Gastroesophageal sphincter (tissue), 3 donors: ENCODE results near the gene TAF1.

Experiments
- CTCF ChIP-seq, 4 experiments: fragments of 200-600 bp in 2 of 4; fragments of 450-650 bp in 2 of 4; sonication (generic) in 1 of 4; IDR thresholded peaks; one replicate each; pipeline ENCODE4 v1.5.1; 2017 to 2019; ENCODE audit warnings: antibody characterized with exemption in 4 of 4, mild to moderate bottlenecking in 2 of 4, moderate library complexity in 2 of 4
- EP300 ChIP-seq: sonication (generic); formaldehyde crosslinking; IDR thresholded peaks from one replicate; pipeline ENCODE4 v1.6.1; 2017; ENCODE audit warnings: antibody characterized with exemption, mild to moderate bottlenecking
- POLR2A ChIP-seq, 2 donors: fragments of 450-650 bp; IDR thresholded peaks; one replicate each; pipeline ENCODE4 v1.6.1; 2017; ENCODE audit warnings: antibody characterized with exemption in 2 of 2, mild to moderate bottlenecking in 2 of 2, moderate library complexity in 1 of 2

- TF ChIP-seq CTCF (IDR thresholded peaks at IDR 0.05) (no peak), EP300 (no peak), POLR2A (IDR thresholded peaks at IDR 0.05) (no peak)
Observed at GRCh38 chrX:71509289-71509688, 143.1 kb downstream of the TAF1 start.
